Right lobe of liver (tissue), 6 donors: Measurements from ENCODE around the gene UBAP1. TPM values are rescaled to one million over a fixed set of nuclear protein-coding genes. Genes with fewer than 3 reads are reported as not detected.
"Not testable (repeated sequence)": the region's sequence is repeated elsewhere in the genome, so short reads cannot be mapped to it uniquely, and the experiment has no call there.

Experiments
- ATAC-seq, 4 donors: fragments of 200-7000 bp; cut with Tn5 transposase; one replicate each; pipeline ENCODE4 v1.9.1; 2020; ENCODE audit warnings: mild to moderate bottlenecking in 4 of 4, moderate library complexity in 4 of 4
- DNase-seq, 3 donors: peaks; one replicate each; pipeline ENCODE4 v3.0.0-alpha.2; 2020
- H3K27ac ChIP-seq, 3 donors: fragments of 200-600 bp; one replicate each; pipeline ENCODE4 v1.8.0; 2022
- H3K27me3 ChIP-seq, 2 donors: fragments of 200-600 bp; one replicate each; pipeline ENCODE4 v1.8.0; 2022
- H3K36me3 ChIP-seq, 4 donors: fragments of 200-600 bp; sonication (generic) in 1 of 4; one replicate each; pipeline versions ENCODE4 v1.5.1 to v1.8.0; 2017 to 2022; ENCODE audit warnings: control low read depth in 1 of 4
- H3K4me1 ChIP-seq, 4 donors: fragments of 200-600 bp; sonication (generic) in 1 of 4; one replicate each; pipeline versions ENCODE4 v1.5.1 to v1.8.0; 2017 to 2022; ENCODE audit warnings: control low read depth in 1 of 4
- H3K4me3 ChIP-seq, 3 donors: fragments of 200-600 bp; one replicate each; pipeline ENCODE4 v1.8.0; 2022
- H3K9me3 ChIP-seq, 4 donors: fragments of 200-600 bp; sonication (generic) in 1 of 4; one replicate each; pipeline versions ENCODE4 v1.5.1 to v1.8.0; 2017 to 2022; ENCODE audit warnings: control low read depth in 1 of 4
- CTCF ChIP-seq, 4 donors: fragments of 200-600 bp in 3 of 4; fragments of 450-650 bp in 1 of 4; IDR thresholded peaks; one replicate each; pipeline versions ENCODE4 v1.5.1 to v1.8.0; 2016 to 2022; ENCODE audit warnings: antibody characterized with exemption in 4 of 4, mild to moderate bottlenecking in 2 of 4
- POLR2A ChIP-seq: fragments of 450-650 bp; IDR thresholded peaks from one replicate; pipeline ENCODE4 v1.6.1; 2017; ENCODE audit warnings: antibody characterized with exemption, mild to moderate bottlenecking
- WGBS: methylation state at CpG from one replicate; pipeline ENCODE4 v1.1.6; 2018; ENCODE audit warnings: low coverage, low lambda C conversion rate; ENCODE audit not compliant: insufficient coverage; ENCODE audit errors: missing lambda C conversion rate; 5-methylcytosine and 5-hydroxymethylcytosine counted together
- intact Hi-C, 2 donors: fragments of 100-400 bp; cut with DNase I; formaldehyde crosslinking; loops; one replicate each; pipeline versions ENCODE4 v1.11.2 to v1.14.1; 2022
- total RNA-seq, 6 experiments: library from RNA; depleted of rRNA in 2 of 6; stranded (reverse); fragments of >200 nt in 2 of 6; fragmentation: NEBNext Ultra II Directional in 3 of 6; extraction: Animal tissue kit (Norgen Biotek cat#: 25700) in 3 of 6; gene quantifications; one replicate each; pipeline versions ENCODE4 v1.1.0 to v1.2.4, GENCODE V29; 2016 to 2023
- donor health status: DM: no; HTN: yes; CAD: no.
- donor health status: DM: no; HTN: no; CAD: no.
- donor health status: DM: no; HTN: no; CAD: no.
- donor health status: DM: no; HTN: yes; CAD: no.
- donor health status: DM: no; HTN: yes; CAD: no.

Gene UBAP1
- total RNA-seq, 6 experiments from 2014 or later: 24.3 to 38.1 (median 29.7) TPM

- ATAC-seq (no peak), DNase-seq (no peak)
- Histone ChIP-seq H3K4me1 (peaks cover 0 to 14% (median 6%) of the 10 kb centered on the region in 4 donors), H3K4me3 (no peak overlapping the region), H3K27ac (no peak overlapping the region), H3K9me3 (no peaks in the 10 kb centered on the region), H3K36me3 (no peaks in the 10 kb centered on the region), H3K27me3 (no peaks in the 10 kb centered on the region)
- no peak for TF ChIP-seq CTCF (IDR thresholded peaks at IDR 0.05)
- TF ChIP-seq POLR2A: no peak
- intact Hi-C loops: no loop called here
- 100% methylated on average over 1 of the region's 1 CpG for WGBS
Measured at GRCh38 chr9:34219421-34219820, 40.6 kb downstream of the UBAP1 start.

GRCh38 chr9:34220218-34220617, 41.4 kb downstream of the UBAP1 start:
- DNase-seq (no peak), ATAC-seq (no peak)
- H3K27me3 ChIP-seq: no peaks in the 10 kb centered on the region
- no peak overlapping the region for H3K4me3 ChIP-seq
- H3K9me3 ChIP-seq: no peaks in the 10 kb centered on the region
- 94% methylated on average over 6 of the region's 8 CpGs for WGBS
- peaks cover 0 to 14% (median 6%) of the 10 kb centered on the region in 4 donors for H3K4me1 ChIP-seq
- H3K27ac ChIP-seq: no peak overlapping the region
- H3K36me3 ChIP-seq: no peaks in the 10 kb centered on the region
- no peak for TF ChIP-seq POLR2A
- TF ChIP-seq CTCF (IDR thresholded peaks at IDR 0.05): no peak
- intact Hi-C loops: no loop called here

GRCh38 chr9:34224349-34224748, 45.5 kb downstream of the UBAP1 start:
- no peak overlapping the region for H3K27ac ChIP-seq
- H3K27me3 ChIP-seq: no peaks in the 10 kb centered on the region
- TF ChIP-seq CTCF (IDR thresholded peaks at IDR 0.05) (no peak), POLR2A (no peak)
- no peaks in the 10 kb centered on the region for H3K36me3 ChIP-seq
- WGBS: 90% methylated on average over 8 of the region's 12 CpGs
- no peaks in the 10 kb centered on the region for H3K9me3 ChIP-seq
- no peak overlapping the region for H3K4me3 ChIP-seq
- intact Hi-C loops: no loop called here
- peaks cover 0 to 41% (median 14%) of the 10 kb centered on the region in 4 donors for H3K4me1 ChIP-seq
- DNase-seq (no peak), ATAC-seq (no peak)

- intact Hi-C loops, H3K27me3 ChIP-seq, H3K36me3 ChIP-seq, H3K9me3 ChIP-seq: not testable (repeated sequence)
- H3K27ac ChIP-seq: peak overlapping the region in 2 of 3 donors; percentile 62 to 77
- peaks cover 0 to 41% (median 14%) of the 10 kb centered on the region in 4 donors for H3K4me1 ChIP-seq
- 29% methylated on average over 5 of the region's 9 CpGs for WGBS
- peak; percentile 87 to 94 (median 90) for ATAC-seq
- peak overlapping the region in 1 of 3 donors; percentile 22 for H3K4me3 ChIP-seq
- DNase-seq: peak; percentile 67 to 87 (median 82)
Measured at GRCh38 chr9:34226144-34226760, 47.4 kb downstream of the UBAP1 start.

GRCh38 chr9:34227445-34227844, 48.6 kb downstream of the UBAP1 start:
- no peaks in the 10 kb centered on the region for H3K36me3 ChIP-seq
- H3K27ac ChIP-seq: peak overlapping the region in 1 of 3 donors; percentile 77
- TF ChIP-seq CTCF (IDR thresholded peaks at IDR 0.05) (no peak), POLR2A (no peak)
- H3K4me1 ChIP-seq: peaks cover 0 to 35% (median 10%) of the 10 kb centered on the region in 4 donors
- WGBS: 64% methylated on average over 2 of the region's 2 CpGs
- no peak overlapping the region for H3K4me3 ChIP-seq
- DNase-seq: no peak
- no peak for ATAC-seq
- intact Hi-C loops: no loop called here
- H3K9me3 ChIP-seq: no peaks in the 10 kb centered on the region
- H3K27me3 ChIP-seq: no peaks in the 10 kb centered on the region
